A204.1 (cell line): ENCODE data around the gene COL24A1.
"Not testable (repeated sequence)": the region's sequence is repeated elsewhere in the genome, so short reads cannot be mapped to it uniquely, and the experiment has no call there.

ENCODE experiments used
- FAIRE-seq: peaks from 2 replicates; lab custom pipeline; 2012; peaks lifted over from hg19 to GRCh38; lab: Jason Lieb, UNC

The COL24A1 gene

DNA sequence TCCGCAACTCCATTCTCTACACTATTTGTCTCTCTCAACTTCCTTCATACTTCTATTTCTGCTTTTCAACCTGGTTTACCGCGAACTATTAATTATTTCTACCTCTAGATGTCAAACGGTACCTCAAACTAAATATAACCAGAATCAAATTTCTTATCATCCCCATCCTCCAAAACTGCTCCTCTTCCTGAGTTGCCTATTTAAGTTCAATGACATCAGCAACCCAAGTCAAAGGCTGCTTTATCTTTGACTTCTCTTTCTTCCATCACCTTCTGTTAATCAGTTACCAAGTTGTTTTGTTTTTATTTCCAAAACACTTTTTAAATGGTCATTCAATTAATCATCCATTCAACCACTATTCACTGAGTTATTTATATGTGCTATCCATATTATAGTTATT is 171.9 kb downstream of the COL24A1 start:
- FAIRE-seq = no peak

DNA sequence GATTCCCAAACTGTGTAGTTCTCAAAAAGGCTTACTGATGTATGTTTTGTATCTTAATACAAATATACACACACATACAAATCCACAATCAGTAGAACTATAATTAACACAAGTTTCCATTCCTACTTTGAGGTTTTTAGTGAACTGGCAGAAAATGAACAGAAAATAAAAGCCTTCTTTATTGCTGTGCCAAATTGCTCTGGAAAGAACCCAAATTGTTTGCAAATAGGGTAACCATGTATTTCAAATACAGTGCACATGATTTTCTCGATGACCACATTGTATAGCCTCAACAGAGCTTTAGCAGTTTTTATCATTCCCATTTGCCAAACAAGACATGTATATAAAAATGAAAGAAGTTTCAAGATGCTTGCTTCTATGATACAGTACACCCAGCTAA is 173.3 kb downstream of the COL24A1 start:
- no peak for FAIRE-seq

DNA sequence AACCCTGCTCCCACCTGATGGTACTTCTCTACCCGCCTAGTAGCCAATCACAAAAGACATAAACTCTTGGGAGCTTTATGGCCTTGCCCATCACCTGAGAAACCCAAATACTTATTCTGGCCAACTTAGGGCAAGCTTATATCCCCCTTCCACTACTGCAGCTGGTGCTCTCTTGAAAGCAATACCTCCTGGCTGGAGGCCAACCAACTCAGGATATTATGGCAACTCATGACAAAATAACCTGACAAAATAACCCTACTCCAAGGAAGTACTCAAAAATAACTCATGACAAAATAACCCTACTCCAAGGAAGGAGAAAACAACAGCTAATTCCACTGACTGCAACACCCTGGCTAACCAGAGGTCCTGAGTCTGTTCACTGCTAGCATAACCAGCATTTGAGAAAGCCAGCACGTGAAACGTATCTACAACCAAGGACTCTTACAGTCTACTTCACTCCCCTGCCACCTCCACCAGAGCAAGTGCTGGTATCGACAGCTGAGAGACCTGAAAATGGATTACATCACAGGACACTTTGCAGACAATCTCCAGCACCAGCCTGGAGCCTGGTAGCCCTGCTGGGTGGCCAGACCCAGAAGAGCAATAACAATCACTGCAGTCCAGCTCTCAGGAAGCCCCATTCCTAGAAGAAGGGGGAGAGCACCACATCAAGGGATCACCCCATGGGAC is 179.9 kb downstream of the COL24A1 start:
- FAIRE-seq = no peak

DNA sequence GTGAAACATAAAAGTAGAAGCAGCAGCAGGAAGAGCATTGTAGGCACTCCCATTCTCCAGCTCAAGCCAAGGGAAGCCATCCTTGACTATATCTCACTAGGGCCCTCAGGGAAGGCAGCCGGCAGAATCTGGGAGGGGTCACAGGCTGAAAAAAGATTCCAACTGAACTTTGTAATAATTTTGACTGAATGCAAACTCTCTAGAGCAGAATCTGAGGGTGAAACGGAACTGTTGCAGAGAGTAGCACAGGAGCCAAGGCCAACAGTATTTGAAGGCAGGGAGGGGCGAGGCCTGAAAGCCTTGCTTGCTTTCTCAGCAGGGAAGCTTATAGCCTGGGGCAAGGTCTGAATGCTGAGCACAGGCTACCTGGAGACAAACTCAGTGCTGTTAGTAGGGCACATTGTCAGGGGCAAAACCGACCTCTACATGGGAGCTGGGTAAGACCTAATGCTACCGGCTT is 180.6 kb downstream of the COL24A1 start:
- FAIRE-seq = no peak

DNA sequence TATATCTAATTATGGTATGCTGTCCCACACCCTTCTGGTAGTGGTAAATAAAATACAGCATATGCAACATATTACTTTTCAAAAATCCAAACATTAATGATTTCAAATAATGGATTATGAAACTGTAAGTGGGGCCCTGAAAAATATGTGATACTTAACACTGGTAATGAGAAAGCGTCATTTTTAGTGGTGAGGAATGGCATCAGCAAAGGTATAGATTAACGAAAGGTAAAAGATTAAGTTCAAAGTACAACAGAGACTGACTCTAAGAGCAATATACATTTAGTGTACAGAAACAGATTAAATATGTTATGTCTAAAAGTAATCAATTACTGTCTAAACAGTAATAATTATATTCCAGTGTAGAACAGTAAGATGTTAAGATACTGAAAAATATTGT is 194.1 kb downstream of the COL24A1 start:
- FAIRE-seq = no peak

DNA sequence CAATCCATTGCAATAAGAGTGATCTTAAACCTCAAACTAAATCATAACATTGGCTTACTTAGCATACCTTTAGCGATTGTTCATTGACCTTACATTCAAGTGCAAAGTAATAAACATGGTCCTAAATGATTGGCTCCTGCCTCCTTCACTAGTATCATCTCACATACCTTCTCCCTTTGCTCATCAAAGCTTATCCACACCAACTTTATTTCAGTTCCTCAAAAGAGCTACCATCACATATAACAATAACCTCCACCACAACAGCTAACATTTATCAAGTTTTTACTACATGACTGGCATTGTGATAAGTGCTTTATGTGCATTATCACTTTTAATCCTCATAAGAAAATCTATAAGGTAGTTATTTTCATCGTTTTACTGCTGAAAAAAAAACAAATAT is 198.8 kb downstream of the COL24A1 start:
- no peak for FAIRE-seq

DNA sequence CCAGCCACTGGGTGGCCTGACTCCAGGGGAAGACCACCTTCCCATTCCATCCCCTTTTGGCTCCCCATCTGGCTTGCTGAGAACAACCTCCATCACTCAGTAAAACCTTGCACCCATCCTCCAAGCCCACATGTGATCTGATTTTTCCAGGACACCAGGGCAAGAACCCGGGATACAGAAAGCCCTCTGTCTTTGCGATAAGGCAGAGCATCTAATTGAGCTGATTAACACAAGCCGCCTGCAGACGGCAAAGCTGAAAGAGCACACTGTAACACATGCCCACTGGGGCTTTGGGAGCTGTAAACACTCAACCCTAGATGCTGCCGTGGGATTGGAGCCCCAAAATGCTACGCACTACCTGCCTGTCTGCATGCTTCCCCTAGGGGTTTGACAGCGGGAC is 201.4 kb downstream of the COL24A1 start:
- not testable (repeated sequence) for FAIRE-seq

DNA sequence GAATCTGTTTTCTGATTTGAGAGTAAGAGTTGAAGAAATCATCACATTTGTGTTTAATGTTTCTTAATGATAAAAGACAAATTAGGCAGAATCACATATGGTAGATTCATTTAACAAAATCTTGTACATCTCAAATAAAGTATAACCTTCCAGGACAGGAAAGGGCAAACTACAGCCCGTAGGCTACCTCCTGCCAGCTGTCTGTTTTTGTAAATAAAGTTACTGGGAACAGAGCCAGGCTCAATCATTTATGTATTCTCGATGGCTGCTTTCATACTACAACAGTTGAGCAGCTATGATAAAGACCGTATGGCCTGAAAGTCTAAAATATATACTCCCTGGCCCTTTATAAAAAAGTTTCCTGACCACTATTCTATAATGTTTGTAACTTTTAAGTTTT is 204.1 kb downstream of the COL24A1 start:
- FAIRE-seq = no peak

DNA sequence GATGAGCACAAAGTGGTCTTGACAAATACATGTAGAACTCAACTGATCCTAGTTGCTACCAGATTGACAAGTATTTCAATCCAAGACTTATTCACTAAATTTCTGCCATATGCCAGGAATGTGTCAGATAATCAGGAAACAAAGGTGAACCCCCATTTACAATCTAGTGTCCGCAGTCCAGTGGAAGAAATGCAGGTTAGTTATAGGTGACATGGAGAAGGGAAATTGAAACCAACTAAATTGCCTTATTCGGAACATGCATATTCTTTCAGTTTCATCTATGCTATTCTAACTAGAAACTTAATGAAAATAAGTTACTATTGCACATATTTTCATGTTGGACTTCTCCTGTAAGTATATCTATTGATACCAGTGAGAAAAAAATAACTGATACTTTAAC is 209.4 kb downstream of the COL24A1 start:
- no peak for FAIRE-seq

DNA sequence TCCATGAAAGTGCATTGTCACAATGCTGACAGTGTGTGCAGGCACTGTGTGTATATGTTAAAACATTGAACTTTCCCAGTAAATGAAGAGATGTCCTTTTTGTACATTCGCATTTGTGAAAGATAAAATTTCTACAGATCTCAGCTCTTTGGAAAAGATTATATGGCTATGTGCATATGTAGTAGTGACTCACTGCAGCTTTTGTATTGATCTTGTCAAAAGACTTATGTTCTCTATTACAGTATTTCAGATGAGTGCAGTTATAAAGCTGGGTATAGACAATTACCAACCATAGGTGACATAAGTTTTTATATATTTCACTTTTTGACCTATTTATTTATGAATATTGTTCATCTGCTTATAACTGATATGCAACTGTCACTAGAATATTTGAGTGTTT is 212.6 kb downstream of the COL24A1 start:
- no peak for FAIRE-seq

DNA sequence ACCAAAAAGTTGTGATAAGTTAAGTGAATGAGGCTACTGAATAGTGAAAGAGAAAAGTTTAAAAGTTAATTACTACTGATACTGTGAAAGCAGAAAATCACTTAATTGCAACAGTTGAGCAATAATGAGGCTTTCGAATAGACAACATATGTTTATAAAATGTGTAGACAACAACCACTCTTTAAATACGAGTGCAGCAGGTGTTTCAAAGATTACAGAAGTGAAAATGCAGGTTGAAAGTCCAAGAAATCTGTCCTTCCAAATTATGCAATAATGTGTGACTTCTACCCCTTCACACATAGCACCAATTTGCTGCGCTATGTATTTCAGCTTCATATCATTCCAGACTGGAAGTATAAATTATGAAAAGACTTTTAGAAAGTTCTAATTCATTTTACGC is 213.0 kb downstream of the COL24A1 start:
- FAIRE-seq = no peak

DNA sequence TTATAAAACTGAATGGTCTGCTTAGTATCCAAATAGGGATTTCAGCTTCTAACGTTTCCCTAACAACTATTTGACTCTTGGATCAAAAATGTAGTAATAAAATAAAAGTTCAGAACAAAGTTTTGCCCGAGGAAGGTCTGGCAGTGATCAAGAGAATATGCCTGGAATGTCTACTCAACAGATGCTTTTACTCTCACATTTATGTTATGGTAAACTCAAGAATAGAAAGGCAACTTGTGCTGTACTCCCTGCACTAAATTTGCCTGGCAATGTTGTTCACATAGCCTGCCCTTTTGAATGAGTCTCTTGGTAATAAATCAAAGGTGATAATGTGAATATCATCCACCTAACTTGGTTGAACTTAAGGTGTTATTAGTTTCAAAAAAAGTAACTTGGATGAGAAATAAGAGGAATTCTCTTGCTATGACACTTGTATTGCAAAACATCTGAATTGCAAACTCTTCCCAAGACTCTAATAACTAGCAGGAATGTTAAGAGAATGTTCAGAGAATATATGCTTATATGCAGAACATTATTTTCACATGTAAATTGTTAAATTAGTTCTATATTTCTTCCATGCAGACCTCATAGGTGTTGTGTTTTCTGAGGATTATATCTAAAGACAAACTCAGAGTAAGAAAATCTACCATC is 215.8 kb downstream of the COL24A1 start:
- no peak for FAIRE-seq

DNA sequence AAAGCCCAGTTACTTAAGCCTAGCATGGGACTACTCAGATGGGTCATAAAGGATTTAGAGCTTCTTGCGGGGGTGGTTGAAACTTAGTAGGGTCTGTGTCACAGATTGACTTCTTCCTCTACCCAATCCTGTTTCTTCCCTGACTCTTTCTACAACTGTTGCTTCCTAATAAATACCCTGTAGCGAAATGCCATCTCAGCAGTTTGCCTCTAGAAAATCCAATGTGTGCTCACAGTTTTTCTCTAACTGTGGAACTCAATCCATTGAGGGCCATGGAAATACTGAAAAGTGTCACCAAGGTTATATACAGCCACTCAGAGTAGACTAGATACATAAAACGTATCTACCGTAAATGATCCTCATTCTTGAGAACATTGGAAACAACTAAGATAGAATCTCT is 217.7 kb downstream of the COL24A1 start:
- no peak for FAIRE-seq

DNA sequence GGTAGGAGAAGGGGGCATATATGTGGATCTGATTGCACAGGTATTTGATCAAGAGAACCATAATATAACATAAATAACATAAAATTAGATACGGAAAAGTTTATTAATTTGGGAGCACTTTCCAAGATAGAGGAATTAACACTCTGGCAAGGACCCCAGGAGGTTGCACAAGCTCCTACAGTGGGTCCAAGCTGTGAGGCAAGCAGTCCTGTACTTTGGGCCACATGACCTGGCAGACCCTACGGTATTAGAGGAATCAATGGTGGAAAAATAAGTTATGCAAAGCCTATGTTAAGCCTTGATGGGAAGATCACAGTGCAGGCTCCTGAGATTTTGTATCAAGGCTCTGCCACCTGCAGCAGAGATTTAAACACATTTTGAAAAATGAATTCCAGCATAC is 220.1 kb downstream of the COL24A1 start:
- no peak for FAIRE-seq

DNA sequence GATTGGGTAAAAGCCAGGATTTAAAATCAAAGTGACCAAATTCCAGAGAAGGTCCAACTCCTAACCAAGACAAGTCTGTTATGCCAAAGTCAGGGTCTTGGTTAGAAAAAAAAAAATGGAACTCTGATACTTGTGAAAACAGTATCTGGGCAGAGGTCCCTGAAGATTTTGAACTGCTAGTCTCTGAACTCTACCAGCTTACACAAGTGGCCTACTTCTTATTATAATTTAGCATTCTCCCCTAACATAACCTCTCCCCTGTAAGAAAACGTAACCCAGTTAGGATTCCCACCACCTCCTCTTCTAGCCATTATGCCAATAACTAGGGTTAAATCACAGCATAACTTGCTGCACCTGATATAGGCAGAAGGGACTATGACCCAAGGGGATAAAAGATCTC is 220.5 kb downstream of the COL24A1 start:
- no peak for FAIRE-seq

DNA sequence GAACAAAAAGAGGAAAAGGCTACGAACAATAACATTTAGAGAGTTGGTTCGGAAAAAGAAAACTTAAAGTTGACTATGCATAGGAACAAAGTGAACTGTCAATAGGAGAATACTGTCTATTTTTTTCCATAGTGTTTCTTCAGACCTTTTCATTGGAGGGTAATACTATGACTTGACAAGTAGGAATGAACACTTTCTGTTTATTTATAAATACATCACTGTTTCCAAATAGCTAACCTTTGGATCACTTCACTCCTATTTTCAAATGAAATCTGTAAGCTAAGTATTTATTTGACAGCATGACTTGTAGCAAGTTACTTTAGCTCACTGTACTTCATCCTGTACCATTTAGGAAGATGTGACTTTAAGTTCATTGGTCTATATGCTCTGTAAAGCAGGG is 221.3 kb downstream of the COL24A1 start:
- no peak for FAIRE-seq

DNA sequence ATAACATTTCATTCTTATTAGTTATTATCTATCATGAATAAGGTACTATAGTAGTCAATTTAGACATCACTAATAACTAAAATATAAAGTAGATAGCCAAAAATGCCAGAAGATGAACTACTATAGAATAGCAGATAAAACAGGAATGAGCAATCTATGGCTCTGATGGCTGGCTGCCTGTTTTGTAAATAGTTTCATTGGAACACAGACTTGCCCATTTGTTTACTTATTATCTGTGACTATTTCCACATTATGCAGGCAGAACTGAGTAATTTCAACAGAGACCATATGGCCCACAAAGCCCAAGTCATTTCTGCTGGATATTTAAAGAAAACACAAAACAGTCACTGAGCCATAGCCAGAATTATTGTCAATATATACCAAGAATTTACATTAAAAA is 222.1 kb downstream of the COL24A1 start:
- FAIRE-seq = no peak

DNA sequence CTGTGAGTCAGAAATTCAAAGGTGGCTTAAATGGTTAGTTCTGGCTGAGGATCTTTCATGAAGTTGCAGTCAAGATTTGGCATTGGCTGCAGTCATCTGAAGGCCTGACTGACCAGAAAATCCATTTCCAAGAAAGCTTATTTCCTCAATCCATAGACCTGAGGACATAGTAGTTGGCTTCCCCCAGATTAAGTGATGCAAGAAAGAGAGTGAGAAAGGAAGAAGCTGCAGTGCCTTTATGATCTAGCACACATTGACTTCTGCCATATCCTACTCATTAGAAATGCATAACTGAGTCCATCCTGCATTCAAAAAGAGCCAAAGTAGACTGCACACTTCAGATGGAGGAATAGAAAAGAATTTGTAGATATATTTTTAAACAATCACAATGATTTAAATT is 222.6 kb downstream of the COL24A1 start:
- FAIRE-seq = no peak

DNA sequence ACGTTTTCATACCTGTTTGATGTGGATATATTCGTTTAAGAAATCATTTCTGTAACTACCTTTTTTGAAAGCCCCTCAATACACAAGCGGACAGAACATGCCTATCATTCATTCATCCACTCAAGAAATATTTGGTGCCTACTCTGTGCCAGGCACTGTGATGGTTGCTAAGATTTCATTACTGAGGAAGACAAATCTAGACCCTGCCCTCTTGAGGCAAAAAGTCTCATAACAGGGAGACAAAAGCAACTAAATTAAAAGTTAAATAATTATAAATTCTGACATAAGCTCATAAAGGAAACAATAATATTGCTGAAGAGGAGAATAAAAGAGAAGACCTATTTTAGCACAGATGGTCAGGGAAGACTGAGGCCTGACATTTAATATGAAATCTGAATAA is 244.8 kb downstream of the COL24A1 start:
- FAIRE-seq = no peak

DNA sequence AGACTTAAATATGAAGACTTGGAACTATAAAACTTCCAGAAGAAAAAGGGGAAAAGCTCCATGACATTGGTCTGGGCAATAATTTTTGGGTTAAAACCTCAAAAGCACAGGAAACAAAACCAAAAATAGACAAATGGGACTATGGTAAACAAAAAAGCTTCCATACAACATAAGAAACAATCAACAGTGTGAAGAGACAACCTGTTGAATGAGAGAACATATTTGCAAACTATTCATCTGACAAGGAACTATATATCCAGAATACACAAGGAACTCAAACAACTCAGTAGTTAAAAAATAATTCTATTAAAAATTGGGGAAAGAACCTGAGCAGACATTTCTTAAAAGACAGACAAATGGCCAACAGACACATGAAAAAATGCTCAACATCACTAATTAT is 255.7 kb downstream of the COL24A1 start:
- FAIRE-seq = no peak

DNA sequence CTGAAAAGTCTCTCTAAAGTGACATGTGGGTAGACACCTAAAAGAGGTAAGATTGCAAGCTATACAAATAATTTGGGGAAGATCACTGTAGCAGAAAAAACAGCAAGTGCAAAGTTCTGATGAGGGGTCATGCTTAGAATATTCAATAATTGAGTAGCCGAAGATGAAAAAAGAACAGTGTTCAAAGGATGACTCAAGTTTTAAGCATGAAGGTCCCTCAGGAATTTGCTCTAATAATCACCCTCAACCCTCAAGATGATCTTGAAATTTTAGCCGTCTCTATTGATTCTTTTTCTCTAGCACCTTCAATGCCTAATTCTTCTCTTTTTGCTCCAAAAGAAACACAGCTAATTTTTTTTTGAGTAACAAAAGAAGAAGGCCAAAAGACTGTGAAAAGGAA is 257.7 kb downstream of the COL24A1 start:
- FAIRE-seq = no peak

DNA sequence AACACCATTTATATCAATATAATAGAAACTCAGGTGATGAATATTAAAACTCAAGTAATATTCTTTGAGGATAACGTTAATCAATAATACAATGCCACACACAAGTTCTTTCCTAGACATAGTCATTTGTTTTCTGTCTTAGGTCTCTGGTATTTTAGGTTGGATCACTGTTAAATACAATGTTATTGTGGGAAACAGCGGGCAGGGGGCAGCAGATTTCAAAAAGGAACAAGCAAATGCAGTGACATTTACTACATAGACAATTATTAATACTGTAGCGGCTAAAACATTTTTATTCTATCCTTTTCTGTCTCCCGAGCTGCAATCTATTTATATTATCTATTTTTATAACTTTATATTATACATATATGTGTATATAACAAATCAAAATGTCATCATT is 261.9 kb downstream of the COL24A1 start:
- FAIRE-seq = peak; percentile 78

DNA sequence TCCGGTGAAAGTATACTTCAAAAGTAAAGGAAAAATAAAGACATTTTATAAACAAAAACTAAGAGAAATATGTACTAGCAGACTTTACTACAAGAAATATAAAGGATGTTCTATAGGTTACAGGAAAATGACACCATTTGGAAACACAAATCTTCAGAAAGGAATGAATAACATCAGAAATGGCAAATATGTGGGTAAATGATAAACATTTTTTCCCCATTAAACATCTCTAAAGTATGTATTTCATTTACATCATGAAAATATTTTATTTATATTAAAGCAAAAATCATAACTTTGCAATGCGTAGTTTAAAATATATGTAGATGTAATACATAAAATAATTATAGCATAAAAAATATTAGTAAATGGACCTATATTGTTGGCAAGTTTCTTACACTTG is 264.2 kb downstream of the COL24A1 start:
- peak; percentile 48 for FAIRE-seq

DNA sequence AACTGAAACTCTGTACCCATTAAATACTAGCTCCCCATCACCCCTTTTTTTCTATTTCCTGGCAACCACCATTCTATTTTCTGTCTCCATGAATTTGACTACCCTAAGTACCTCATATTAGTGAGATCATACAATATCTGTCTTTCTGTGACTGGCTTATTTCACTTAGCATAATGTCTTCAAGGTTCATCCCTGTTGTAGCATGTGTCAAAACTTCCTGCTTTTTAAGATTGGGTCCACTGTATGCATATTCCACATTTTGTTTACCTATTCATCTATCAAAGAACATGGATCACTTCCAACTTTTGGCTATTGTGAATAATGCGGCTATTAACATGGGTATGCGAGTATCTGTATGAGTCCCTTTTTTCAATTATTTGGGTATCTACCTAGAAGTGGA is 266.7 kb downstream of the COL24A1 start:
- FAIRE-seq = no peak
